ENCODE measurements around the gene FASTKD1.
"Not testable (repeated sequence)": the region's sequence is repeated elsewhere in the genome, so short reads cannot be mapped to it uniquely, and the experiment has no call there.

The FASTKD1 gene

DNA sequence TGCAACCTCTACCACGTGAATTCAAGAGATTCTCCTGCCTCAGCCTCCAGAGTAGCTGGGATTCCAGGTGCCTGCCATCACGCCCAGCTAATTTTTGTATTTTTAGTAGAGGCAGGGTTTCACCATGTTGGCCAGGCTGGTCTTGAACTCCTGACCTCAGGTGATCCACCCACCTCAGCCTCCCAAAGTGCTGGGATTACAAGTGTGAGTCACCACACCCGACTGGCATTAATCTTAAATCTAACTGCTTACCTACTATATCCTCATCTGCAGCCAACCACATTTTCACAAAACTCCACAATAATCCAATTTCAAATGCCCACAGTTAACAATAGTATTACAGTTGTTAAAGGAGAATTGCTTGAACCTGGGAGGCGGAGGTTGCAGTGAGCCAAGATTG, 2.9 kb downstream of the FASTKD1 start:
- not testable (repeated sequence) for DNase-seq

DNA sequence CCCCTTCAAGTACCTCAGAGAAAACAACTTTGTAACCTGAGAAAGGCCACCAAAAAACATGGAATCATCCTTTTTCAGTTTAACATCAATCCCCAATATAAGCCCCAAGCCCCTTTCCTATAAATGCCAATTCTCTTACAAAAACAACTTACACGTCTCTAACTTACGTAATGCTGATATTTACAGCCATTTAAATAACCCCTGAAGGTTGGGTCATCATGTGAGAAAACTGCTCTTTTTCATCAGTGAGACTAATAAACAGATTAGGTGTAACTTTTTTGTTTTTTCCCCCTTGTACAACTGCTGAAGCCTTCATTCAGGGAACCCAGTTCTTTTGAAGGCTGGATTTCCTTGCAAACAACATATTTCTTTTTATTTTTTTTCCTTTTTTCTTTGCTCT, 3.7 kb downstream of the FASTKD1 start:
- no peak for DNase-seq

DNA sequence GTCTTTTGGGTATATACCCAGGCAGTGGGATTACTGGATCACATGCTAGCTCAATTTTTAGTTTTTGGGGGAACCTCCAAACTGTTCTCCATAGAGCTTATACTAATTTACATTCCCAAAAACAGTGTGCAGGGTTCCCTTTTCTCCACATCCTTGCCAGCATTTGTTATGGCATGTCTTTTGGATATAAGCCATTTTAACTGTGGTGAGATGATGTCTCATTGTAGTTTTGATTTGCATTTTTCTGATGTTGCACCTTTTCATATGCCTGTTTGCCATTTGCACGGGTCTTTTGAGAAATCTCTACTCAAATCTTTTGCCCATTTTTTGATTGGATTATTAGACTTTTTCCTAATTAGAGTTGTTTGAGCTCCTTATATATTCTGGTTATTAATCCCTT, 8.0 kb downstream of the FASTKD1 start:
- no peak for DNase-seq

DNA sequence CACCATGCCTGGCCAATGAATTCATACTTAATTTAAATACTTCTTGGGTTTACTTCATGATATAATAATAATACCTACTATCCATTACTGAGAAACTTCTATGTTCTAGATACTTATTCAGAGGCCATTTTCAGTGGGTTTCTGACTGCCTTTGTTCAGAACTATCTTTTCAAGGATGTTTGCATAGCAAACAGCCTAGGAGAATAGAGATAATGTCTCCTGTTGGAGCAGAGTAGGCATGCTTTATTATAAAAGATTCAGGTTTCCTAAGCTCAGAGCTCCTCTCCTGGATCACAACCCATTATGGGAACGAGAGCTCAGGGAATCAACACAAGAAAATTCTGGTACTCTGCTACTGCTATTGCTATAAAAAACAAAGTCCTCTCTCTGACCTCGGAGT, 11.1 kb downstream of the FASTKD1 start:
- peak; percentile 15 for DNase-seq

DNA sequence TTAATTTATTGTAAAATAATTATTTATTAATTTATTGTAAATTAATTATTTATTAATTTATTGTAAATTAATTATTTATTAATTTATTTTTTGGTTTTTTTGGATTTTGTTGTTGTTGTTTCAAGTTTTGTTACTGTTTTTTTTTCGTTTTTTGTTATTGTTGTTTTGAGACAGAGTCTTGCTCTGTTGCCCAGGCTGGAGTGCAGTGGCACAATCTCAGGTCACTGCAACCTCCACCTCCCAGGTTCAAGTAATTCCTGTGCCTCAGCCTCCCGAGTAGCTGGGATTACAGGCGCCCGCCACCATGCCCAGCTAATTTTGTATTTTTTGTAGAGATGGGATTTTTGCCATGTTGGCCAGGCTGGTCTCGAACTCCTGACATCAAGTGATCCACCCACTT, 11.6 kb downstream of the FASTKD1 start:
- DNase-seq: not testable (repeated sequence)

DNA sequence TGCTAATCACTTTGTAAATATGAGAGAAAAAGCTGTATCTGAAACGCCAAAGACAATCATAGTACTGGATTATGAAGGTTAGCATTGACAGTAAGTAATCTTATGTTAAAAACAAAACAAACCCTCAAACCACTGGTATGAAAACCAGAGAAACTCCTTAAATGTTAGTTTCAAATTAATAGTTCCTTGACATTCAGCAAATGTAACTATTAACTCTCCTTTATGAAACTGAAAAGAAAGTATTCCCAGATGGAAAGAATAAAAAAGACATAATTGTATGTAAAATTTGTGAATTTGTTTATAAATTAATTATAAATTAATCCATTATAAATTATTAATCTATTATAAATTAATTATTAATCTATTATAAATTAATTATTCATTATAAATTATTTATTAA, 12.3 kb downstream of the FASTKD1 start:
- DNase-seq: no peak

DNA sequence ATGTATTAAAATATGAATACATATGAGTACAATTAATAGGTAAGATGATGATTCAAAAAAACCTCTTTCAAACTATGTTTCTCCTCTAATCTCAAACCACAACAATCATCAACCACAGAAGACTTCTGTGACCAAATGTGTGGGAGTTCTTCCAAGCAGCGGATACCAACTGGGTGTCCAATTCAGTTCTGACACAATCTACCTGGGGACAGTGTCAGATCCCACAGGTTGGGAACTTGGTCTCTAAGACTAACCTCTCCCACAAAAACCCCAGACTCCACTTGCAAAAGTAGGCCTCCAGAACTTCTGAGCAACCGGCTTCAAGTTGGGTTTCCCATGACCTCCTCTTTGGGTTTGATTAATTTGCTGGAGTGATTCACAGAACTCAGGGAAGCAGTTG, 26.9 kb downstream of the FASTKD1 start:
- no peak for DNase-seq

DNA sequence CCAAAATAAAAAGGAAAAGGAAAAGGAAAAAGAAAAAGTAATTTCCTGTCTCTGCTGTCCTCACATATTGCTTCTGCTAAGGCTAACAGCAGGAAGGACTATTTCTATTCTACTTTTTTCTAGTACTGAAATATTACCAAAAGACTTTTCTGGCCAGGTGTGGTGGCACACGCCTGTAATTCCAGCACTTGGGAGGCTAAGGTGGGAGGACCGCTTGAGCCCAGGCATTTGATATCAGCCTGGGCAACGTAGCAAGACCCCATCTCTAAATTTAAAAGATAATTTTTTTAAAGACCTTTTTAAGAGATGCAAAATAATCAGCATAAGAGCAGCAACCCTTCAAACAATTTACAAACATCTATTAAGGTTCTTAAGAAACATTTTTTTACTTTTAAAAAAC, 31.2 kb downstream of the FASTKD1 start:
- no peak for DNase-seq

DNA sequence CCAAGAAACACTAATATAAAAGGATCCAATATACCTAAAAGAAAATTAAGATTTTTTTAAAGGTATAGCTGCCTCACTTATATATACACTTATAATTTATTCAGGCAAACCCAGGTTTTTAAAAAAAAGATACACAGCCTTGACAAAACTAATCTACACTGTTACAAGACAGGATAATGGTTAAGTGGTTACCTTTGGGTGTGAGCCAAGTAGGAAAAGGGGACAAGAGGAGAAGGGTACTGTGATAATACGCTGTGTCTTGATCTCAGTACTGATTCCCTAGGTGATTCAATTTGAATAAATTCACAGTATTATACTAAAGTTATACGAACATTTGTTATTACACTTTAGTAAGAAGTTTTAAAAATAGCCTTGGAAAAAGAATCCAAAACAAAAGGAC, 33.5 kb downstream of the FASTKD1 start:
- DNase-seq: no peak

DNA sequence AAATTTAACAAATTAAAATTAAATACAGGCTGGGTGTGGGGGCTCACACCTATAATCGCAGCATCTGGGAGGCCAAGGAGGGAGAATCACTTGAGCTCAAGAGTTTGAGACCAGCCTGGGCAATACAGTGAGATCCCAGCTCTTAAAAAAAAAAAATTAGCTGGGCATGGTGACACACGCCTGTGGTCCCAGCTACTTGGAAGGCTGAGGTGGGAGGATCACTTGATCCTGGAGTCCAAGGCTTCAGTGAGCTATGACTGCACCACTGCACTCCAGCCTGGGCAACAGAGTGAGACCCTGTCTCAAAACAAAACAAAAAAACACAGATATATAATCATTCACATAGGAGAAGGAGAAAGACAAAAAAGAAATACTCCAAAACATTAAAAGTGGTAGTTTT, 34.2 kb downstream of the FASTKD1 start:
- DNase-seq: not testable (repeated sequence)

DNA sequence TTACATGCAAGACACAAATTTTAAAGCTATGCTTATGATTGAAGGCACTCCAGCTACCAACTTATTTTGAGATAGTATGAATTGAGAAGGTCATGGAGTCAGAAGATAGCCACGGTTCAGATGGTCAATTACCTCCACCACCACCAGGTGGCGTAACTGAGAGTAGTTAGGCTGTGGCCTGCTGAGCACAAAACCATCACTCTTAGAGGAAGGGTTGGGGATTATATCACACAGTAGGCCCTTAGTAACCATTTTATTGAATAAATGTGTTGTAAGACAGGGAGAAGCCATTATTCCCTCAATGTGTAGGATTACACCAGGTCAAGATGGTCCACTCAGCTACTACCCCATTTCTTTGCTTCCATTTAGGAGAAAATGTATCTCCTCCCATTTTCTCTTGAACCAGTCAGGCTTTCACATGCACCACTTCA, 45.4 kb downstream of the FASTKD1 start:
- peak; percentile 56 for DNase-seq

DNA sequence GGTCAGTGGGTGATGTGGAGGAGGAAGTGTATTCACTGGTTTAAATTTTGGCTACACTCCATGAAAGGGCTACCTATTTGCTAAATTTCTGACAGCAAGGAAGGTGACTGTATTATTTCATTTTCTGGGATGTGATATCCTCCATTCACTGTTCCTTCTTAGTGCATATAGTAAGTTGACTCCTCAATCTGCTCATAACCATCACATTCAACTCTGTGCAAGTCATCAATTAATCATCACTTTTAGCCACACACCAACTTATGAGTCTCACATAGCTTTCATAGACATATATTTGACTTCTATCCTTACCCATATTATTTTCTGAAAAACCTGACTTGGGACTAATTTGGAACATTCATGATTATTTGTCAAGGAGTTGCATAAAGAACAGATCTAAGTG, 47.2 kb downstream of the FASTKD1 start:
- no peak for DNase-seq

DNA sequence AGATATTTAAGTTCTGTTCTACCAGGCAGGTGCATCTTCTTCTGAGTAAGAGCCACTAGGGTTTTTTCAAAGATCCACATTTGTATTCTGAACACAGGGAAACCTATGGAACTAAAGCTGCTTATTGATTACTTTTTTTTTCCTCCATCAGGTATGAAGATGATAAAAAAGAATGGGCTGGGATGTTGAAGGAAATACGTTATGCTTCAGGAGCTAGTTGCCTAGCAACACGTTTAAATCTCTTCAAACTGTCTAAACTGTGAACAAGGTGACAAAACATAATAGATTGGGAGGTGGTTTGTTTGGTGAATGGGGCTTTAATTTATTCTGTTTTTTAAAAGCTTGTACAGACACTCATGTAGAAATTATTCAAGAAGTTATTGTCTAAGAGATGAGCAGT, 48.2 kb downstream of the FASTKD1 start:
- DNase-seq: no peak

DNA sequence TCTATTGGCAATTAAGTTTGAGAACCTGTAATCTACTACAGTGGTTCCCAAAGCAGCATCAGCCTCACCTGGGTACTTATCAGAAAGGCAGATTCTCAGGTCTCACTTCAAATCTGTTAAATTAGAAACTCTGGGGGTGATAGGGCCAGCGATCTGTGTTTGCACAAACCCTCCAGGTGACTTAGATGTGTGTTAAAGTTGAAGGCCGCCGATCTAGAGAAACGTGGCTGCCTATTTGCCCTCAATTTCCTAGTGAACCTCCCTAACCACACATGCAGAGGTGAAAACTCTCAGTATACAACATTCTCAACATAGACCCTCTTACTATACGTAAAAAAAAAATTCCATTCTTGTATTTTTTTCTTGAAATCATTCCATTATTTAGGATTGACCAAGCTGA, 50.0 kb downstream of the FASTKD1 start:
- no peak for DNase-seq

DNA sequence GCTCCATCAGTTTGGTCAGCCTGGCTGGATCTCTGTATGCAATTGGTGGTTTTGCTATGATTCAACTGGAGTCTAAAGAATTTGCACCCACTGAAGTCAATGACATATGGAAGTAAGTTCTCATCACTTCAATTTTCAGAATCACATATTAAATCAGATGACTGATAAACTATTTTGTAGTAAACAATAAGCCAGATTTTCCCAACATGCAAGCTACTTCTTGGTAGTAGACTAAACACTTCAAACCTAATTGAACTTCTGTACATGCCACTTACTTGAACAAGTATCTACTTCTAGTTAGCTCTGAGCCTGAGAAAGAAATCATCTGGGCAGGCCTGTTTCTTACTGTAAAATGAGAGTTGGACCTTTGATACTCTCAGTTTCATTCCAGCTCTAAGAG, 52.8 kb downstream of the FASTKD1 start:
- DNase-seq: no peak

DNA sequence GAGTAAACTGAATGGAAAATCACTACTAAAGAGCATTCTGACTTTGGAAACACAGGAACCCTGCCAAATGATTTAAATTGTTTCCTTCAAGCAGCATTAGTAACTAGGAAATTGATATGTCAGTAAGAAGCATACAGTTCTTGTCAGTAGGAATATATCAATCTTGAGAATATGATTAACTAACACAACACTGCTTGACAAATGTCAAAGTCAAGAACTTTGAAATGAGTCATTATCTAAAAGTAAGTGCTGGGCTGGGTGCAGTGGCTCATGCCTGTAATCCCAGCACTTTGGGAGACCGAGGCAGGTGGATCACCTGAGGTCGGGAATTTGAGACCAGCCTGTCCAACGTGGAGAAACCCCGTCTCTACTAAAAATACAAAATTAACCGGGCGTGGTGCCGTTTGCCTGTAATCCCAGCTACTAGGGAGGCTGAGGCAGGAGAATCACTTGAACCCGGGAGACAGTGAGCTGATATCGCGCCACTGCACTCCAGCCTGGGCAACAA, 57.1 kb downstream of the FASTKD1 start:
- DNase-seq: not testable (repeated sequence)

DNA sequence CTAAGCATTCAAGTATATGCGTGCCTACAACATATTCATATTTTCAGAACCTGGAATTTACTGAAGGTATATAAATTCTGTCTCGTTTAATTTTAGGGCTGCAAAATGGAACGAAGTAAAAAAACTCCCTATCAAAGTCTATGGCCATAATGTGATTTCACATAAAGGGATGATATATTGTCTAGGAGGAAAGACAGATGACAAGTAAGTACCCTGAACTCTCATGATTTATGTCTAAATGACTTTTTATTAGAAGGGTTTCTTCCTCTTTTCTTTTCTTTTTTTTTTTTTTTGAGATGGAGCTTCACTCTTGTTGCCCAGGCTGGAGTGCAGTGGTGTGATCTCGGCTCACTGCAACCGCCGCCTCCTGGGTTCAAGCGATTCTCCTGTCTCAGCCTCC, 58.9 kb downstream of the FASTKD1 start:
- DNase-seq: not testable (repeated sequence)

DNA sequence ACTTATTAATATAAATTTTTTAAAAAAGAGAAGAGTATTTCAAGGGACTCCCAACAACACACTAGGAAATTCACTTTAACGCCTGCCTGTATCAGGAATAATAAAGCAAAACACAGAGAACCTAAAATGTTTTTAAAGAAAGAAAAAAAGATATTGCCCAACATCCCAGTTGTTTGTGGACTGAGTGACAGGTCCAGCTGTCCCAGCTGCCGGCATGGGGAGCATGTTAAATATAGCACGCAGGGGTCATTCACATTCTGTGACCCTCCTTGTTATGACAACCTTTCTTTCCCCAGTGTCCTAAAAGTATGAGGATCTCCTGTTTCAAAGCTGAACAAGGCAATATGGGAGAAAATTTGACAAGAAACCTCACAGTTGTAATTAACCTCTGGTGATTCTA, 59.7 kb downstream of the FASTKD1 start:
- no peak for DNase-seq

DNA sequence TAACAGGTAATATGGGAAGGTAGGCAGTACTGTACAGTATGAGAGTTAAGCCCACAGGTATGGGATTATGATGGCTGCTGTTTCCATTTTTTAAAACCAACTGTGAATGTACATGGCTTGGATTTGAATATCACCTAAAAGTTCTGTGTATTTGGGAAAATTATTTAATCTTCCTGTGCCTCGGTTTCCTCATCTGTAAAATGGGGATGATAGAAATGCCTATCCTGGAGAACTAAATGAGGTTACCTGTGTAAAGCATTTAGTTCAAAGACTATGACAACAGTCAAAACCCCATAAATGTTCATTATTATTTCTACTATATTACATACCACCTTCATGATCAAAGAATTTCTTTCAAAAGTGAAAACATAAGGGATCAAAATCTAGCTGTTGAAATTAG, 60.6 kb downstream of the FASTKD1 start:
- no peak for DNase-seq

DNA sequence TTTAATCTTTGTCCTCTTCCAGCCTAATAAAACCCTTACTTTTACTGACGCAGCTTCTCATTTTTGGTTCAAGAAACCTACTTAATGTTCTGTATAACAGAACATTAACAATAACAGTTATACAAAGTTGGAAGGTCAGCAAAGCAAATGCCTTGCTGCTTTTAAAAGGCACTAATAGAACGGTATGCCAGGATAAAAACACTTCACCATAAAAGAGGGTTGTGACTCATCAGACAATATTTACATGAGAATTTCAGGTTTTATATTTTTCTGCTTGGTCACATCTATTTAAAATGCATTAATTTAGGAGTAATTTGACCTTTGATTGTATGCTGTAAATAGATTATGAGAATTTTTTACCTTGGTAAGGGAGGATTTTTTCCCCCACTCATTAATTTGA, 61.1 kb downstream of the FASTKD1 start:
- no peak for DNase-seq

DNA sequence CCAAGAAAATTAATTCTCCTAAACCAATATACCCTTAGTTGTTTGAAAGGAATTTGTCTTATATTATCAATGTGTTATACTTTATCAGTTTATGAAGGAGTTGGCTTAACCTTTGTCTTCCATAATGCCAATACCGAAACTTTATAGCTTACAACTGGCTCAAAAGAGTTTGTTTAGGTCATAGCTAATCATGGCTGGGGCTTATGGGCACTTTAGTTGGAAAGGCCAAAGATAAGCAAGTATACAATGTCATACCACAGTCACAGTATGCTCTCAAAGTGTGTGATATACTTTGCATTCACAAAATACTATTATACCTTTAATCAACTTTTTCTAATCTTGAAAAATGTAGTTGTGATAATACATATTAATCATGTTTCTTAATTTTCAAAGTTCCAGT, 61.8 kb downstream of the FASTKD1 start:
- DNase-seq: no peak

DNA sequence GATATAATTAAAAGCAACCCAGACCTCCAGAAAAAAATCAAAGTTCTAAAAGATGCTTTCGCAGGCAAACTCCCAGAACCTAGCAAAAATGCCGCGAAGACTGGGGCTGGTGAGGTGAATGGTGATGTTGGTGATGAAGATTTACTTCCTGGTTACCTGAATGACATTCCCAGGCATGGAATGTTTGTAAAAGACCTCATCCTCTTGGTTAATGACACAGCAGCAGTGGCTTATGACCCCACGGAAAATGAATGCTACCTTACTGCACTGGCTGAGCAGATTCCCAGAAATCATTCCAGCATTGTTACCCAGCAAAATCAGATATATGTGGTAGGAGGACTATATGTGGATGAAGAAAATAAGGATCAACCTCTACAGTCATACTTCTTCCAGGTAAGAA, 63.2 kb downstream of the FASTKD1 start:
- no peak for DNase-seq

DNA sequence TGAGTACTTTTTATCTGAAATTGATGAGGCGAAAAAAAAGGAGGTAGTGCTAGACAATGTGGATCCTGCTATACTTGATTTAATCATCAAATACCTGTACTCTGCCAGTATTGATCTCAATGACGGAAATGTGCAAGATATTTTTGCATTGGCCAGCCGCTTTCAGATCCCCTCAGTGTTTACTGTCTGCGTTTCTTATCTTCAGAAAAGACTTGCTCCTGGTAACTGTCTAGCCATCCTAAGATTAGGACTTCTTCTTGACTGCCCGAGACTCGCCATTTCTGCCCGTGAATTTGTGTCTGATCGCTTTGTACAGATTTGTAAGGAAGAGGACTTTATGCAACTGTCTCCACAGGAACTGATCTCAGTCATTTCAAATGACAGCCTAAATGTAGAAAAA, 63.7 kb downstream of the FASTKD1 start:
- DNase-seq: no peak

DNA sequence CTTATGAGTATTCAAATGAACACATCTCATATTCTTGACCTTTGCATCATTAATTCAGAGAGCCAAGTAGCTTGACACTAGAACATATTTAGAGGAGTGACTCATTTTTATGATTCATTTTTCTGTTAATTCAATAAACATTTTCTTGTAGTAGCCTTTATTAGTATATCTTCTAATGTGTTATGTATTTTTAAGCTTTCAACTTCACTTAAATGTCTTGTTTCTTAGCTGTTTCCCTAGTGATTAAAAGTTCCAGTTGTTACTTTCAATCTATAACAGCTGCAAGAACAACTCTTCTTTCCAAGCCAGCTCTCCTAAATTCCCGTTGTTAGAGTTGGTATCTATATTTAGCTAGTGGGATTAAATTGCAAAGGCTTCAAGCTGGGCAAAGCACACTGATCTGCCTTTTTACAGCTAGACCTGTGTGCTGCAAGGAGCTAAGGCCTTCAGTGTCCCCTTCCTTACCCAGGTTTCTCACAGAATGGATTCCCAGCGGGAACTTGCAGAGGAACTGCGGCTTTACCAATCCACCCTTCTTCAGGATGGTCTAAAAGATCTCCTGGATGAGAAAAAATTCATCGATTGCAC, 64.3 kb downstream of the FASTKD1 start, which contains the start of gene KLHL41:
TSS of gene KLHL41 (plus strand) at position 405 of the 588 bp plus-strand sequence. CDS start at position 482, 77 bp downstream.
- DNase-seq: no peak

DNA sequence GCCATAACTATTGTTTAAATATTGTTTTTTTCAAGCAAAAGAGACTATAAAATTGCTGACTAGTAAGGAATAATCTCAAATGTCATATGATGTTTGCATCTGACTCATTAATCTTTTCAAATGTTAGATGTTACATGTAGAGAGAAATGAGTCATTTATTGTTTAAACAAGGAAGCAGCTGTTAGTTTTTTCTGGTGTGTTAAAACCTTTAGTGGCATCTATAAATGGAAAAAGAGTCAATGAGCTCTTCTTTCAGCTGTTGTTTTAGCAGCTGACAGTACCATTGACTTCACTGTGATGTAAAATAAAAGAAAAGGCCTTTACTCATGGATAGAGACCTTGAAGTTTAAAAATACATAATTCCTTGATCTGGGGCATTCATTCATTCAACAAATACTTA, 66.0 kb downstream of the FASTKD1 start:
- DNase-seq: no peak
